ENCODE data around the gene DPYSL3. TPM values are rescaled to one million over a fixed set of nuclear protein-coding genes. Genes with fewer than 3 reads are reported as not detected.

Gene DPYSL3
- total RNA-seq, 1 donor from 2014 or later: 165 TPM

GRCh38 chr5:147413266-147413665 lies 96.6 kb downstream of the DPYSL3 start:
- Mint-ChIP-seq H3K4me3 (no peak overlapping the region), H3K9me3 (no peaks in the 10 kb centered on the region), H3K4me1 (peaks cover 18% of the 10 kb centered on the region), H3K27me3 (ENCODE audit: low read depth) (no peaks in the 10 kb centered on the region), H3K27ac (no peak overlapping the region), H3K36me3 (peaks cover 63% of the 10 kb centered on the region)
- no peak for TF ChIP-seq CTCF (IDR thresholded peaks at IDR 0.05; ENCODE audit: unreplicated experiment)
- no peak for DNase-seq (ENCODE audit: low spot score in 2 of 2, unreplicated experiment in 2 of 2)

GRCh38 chr5:147412561-147412960 lies 97.3 kb downstream of the DPYSL3 start:
- no peaks in the 10 kb centered on the region for H3K27me3 Mint-ChIP-seq (ENCODE audit: low read depth)
- H3K27ac Mint-ChIP-seq: no peak overlapping the region
- no peak for DNase-seq (ENCODE audit: low spot score in 2 of 2, unreplicated experiment in 2 of 2)
- H3K4me1 Mint-ChIP-seq: peaks cover 11% of the 10 kb centered on the region
- no peak for TF ChIP-seq CTCF (IDR thresholded peaks at IDR 0.05; ENCODE audit: unreplicated experiment)
- H3K9me3 Mint-ChIP-seq: no peaks in the 10 kb centered on the region
- no peak overlapping the region for H3K4me3 Mint-ChIP-seq
- peaks cover 61% of the 10 kb centered on the region for H3K36me3 Mint-ChIP-seq

DNA sequence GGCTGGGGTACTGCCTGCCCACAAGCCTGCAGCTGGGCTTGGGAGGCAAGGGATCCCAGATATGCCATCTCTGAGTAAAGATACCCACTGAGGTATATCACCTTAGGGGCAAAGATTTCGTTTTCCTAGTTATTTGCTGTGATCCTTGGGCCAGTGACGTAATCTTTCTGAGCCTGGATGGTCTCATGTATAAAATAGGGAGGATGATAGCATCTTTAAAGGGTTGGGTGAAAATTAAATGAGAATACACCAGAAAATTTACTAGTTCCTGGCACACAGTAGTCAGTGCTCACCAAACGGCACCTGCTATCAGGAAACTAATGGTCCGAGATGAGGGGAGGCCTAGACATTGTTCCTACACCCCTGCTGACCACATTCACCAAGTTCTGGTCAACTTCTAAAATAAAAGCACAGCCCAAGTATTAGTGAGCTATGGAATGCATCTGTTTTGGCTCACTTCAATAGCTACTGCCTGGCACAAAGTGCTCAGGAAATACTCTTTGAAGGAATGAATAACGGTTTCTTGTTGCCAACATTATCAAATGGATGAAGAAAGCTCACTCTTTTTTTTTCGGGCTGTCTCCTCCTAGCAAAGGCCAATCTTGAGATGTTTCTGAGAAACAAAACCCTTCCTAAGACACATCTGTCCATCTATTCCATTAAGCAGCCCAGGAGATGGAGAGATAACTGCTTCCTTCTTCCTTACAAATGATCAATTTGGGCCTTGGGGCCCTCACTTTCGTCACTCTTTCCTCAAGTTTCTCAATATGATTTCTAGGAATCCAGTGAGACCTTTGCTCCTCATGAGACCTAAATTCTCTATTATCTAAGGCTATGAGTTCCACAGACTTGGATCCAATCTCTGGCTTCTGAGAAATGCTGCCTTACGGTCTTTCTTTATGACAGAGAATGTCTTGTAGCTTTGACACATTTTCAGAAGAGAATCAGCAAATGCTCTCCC lies 98.2 kb downstream of the DPYSL3 start:
- no peak overlapping the region for H3K4me3 Mint-ChIP-seq
- no peaks in the 10 kb centered on the region for H3K9me3 Mint-ChIP-seq
- peak overlapping the region; percentile 23 for H3K27ac Mint-ChIP-seq
- H3K27me3 Mint-ChIP-seq (ENCODE audit: low read depth): no peaks in the 10 kb centered on the region
- no peak for TF ChIP-seq CTCF (IDR thresholded peaks at IDR 0.05; ENCODE audit: unreplicated experiment)
- H3K36me3 Mint-ChIP-seq: peaks cover 61% of the 10 kb centered on the region
- peaks cover 10% of the 10 kb centered on the region for H3K4me1 Mint-ChIP-seq
- no peak for DNase-seq (ENCODE audit: low spot score in 2 of 2, unreplicated experiment in 2 of 2)

GRCh38 chr5:147410496-147411358 lies 99.1 kb downstream of the DPYSL3 start:
- peak overlapping the region; percentile 23 for H3K27ac Mint-ChIP-seq

More at GRCh38 chr5:147410496-147411358, 99.1 kb downstream of the DPYSL3 start:
- no peak for TF ChIP-seq CTCF (IDR thresholded peaks at IDR 0.05; ENCODE audit: unreplicated experiment)
- no peak overlapping the region for H3K4me3 Mint-ChIP-seq
- H3K36me3 Mint-ChIP-seq: peaks cover 64% of the 10 kb centered on the region
- H3K4me1 Mint-ChIP-seq: peaks cover 10% of the 10 kb centered on the region
- DNase-seq (ENCODE audit: low spot score in 2 of 2, unreplicated experiment in 2 of 2): no peak
- H3K9me3 Mint-ChIP-seq: no peaks in the 10 kb centered on the region
- H3K27me3 Mint-ChIP-seq (ENCODE audit: low read depth): no peaks in the 10 kb centered on the region

Measured in mesothelial cell of epicardium (in vitro differentiated cells).